ENCODE results near the gene SLC25A11. TPM values are rescaled to one million over a fixed set of nuclear protein-coding genes. Genes with fewer than 3 reads are reported as not detected.
"Not testable (repeated sequence)": the region's sequence is repeated elsewhere in the genome, so short reads cannot be mapped to it uniquely, and the experiment has no call there.

The SLC25A11 gene
- total RNA-seq, 1 experiment from 2014 or later = 112 TPM

- peak; percentile 92 for DNase-seq (ENCODE audit: low read depth)
Observed at GRCh38 chr17:4945176-4945943, 5.5 kb upstream of the SLC25A11 start.

GRCh38 chr17:4944554-4945175, 4.8 kb upstream of the SLC25A11 start:
- no peak for DNase-seq (ENCODE audit: low read depth)

GRCh38 chr17:4944163-4944553, 4.3 kb upstream of the SLC25A11 start:
- no peak for DNase-seq (ENCODE audit: low read depth)

GRCh38 chr17:4942760-4943508, 3.1 kb upstream of the SLC25A11 start:
- DNase-seq (ENCODE audit: low read depth) = no peak

GRCh38 chr17:4941319-4941610, 1.4 kb upstream of the SLC25A11 start:
- no peak for DNase-seq (ENCODE audit: low read depth)

GRCh38 chr17:4940555-4941318, 891 bp upstream of the SLC25A11 start:
- DNase-seq (ENCODE audit: low read depth) = no peak

GRCh38 chr17:4939546-4939795, 375 bp downstream of the SLC25A11 start:
- DNase-seq (ENCODE audit: low read depth) = no peak

GRCh38 chr17:4938688-4939545, 929 bp downstream of the SLC25A11 start:
- DNase-seq (ENCODE audit: low read depth) = no peak

- DNase-seq (ENCODE audit: low read depth) = no peak
Observed at GRCh38 chr17:4938069-4938491, 1.8 kb downstream of the SLC25A11 start.

GRCh38 chr17:4937553-4937952, 2.3 kb downstream of the SLC25A11 start:
- no peak for DNase-seq (ENCODE audit: low read depth)

GRCh38 chr17:4936436-4936835, 3.4 kb downstream of the SLC25A11 start:
- DNase-seq (ENCODE audit: low read depth) = no peak

GRCh38 chr17:4935650-4936049, 4.2 kb downstream of the SLC25A11 start:
- no peak for DNase-seq (ENCODE audit: low read depth)

GRCh38 chr17:4934173-4934979, 5.5 kb downstream of the SLC25A11 start:
- DNase-seq (ENCODE audit: low read depth) = peak; percentile 82

GRCh38 chr17:4933646-4934045, 6.2 kb downstream of the SLC25A11 start:
- no peak for DNase-seq (ENCODE audit: low read depth)

GRCh38 chr17:4932756-4933155, 7.1 kb downstream of the SLC25A11 start:
- DNase-seq (ENCODE audit: low read depth) = no peak

- DNase-seq (ENCODE audit: low read depth) = no peak
Observed at GRCh38 chr17:4931963-4932362, 7.9 kb downstream of the SLC25A11 start, which contains the start of gene GP1BA. GP1BA (plus strand) TSS chr17:4932277; CDS start chr17:4932605, 328 bp downstream.

GRCh38 chr17:4928881-4929280, 11.0 kb downstream of the SLC25A11 start:
- no peak for DNase-seq (ENCODE audit: low read depth)

- not testable (repeated sequence) for DNase-seq (ENCODE audit: low read depth)
Observed at GRCh38 chr17:4926577-4927335, 13.1 kb downstream of the SLC25A11 start.

- DNase-seq (ENCODE audit: low read depth) = no peak
Observed at GRCh38 chr17:4921320-4921719, 18.5 kb downstream of the SLC25A11 start.
